Peyer's patch (tissue), 4 donors: Measurements from ENCODE around the gene CALN1. TPM values are rescaled to one million over a fixed set of nuclear protein-coding genes. Genes with fewer than 3 reads are reported as not detected.

Source experiments
- DNase-seq, 3 donors: peaks; one replicate each; pipeline ENCODE4 v3.0.0-alpha.2; 2017 to 2019
- H3K27ac ChIP-seq, 4 donors: fragments of 200-600 bp; sonication (generic); one replicate each; pipeline ENCODE4 v1.5.1; 2016 to 2019
- H3K27me3 ChIP-seq, 2 donors: fragments of 200-600 bp; sonication (generic); one replicate each; pipeline ENCODE4 v1.5.1; 2019
- H3K36me3 ChIP-seq, 3 donors: fragments of 200-600 bp; sonication (generic); one replicate each; pipeline ENCODE4 v1.5.1; 2016 to 2019
- H3K4me1 ChIP-seq, 4 donors: fragments of 200-600 bp; sonication (generic); one replicate each; pipeline ENCODE4 v1.5.1; 2016 to 2019
- H3K4me3 ChIP-seq, 4 donors: fragments of 200-600 bp; sonication (generic); 1 replicate in 3 of 4; 2 replicates in 1 of 4; pipeline ENCODE4 v1.5.1; 2016 to 2019; ENCODE audit warnings: mild to moderate bottlenecking in 1 of 4
- H3K9me3 ChIP-seq, 4 donors: fragments of 200-600 bp; sonication (generic); one replicate each; pipeline ENCODE4 v1.5.1; 2016 to 2019; ENCODE audit warnings: mild to moderate bottlenecking in 1 of 4
- CTCF ChIP-seq, 6 experiments: fragments of 450-650 bp in 4 of 6; fragments of 200-600 bp in 2 of 6; sonication (generic) in 1 of 6; IDR thresholded peaks; one replicate each; pipeline ENCODE4 v1.5.1; 2017 to 2019; ENCODE audit warnings: antibody characterized with exemption in 6 of 6, mild to moderate bottlenecking in 3 of 6, moderate library complexity in 1 of 6
- POLR2A ChIP-seq, 2 donors: fragments of 450-650 bp; IDR thresholded peaks; one replicate each; pipeline ENCODE4 v1.5.1; 2017; ENCODE audit warnings: antibody characterized with exemption in 2 of 2, mild to moderate bottlenecking in 2 of 2, moderate library complexity in 2 of 2
- total RNA-seq, 4 donors: library from RNA; depleted of rRNA; stranded (reverse); fragments of >200 nt; gene quantifications; one replicate each; pipeline ENCODE4 v1.1.0, GENCODE V29; 2016

CALN1 gene
- total RNA-seq, 4 donors from 2014 or later, result 0.13 TPM; not detected in 3

- Histone ChIP-seq H3K27me3 (no peaks in the 10 kb centered on the region), H3K4me3 (no peak overlapping the region), H3K9me3 (peaks cover 0 to 4% (median 0%) of the 10 kb centered on the region in 4 donors), H3K27ac (no peak overlapping the region), H3K4me1 (no peaks in the 10 kb centered on the region), H3K36me3 (no peaks in the 10 kb centered on the region)
- TF ChIP-seq CTCF (IDR thresholded peaks at IDR 0.05) (no peak), POLR2A (IDR thresholded peaks at IDR 0.05) (no peak)
- DNase-seq, result no peak
Measured at GRCh38 chr7:71867626-71868025, 544.5 kb downstream of the CALN1 start.

DNA sequence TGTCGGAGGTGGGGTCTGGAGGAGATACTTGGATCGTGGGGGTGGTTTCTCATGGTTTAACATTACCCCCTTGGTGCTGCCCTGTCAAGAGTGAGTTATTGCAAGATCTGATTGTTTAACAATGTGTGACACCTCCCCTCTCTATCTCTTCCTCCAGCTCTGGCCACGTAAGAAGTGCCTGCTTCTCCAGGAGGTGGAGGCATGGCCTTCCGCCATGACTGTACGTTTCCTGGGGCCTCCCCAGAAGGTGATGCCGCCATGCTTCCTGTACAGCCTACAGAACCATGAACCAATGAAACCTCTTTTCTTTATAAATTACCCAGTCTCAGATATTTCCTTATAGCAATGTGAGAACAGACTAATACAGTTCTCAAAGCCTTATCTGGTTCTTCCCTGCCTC is 547.0 kb downstream of the CALN1 start:
- no peak for DNase-seq
- Histone ChIP-seq H3K36me3 (no peaks in the 10 kb centered on the region), H3K4me3 (no peak overlapping the region), H3K9me3 (peaks cover 0 to 4% (median 0%) of the 10 kb centered on the region in 4 donors), H3K27me3 (no peaks in the 10 kb centered on the region), H3K4me1 (no peaks in the 10 kb centered on the region), H3K27ac (no peak overlapping the region)
- no peak for TF ChIP-seq POLR2A (IDR thresholded peaks at IDR 0.05)
- no peak for TF ChIP-seq CTCF (IDR thresholded peaks at IDR 0.05)

- TF ChIP-seq CTCF (IDR thresholded peaks at IDR 0.05) (no peak), POLR2A (IDR thresholded peaks at IDR 0.05) (no peak)
- no peak for DNase-seq
- no peak overlapping the region for H3K27ac ChIP-seq
- H3K9me3 ChIP-seq, result peaks cover 0 to 4% (median 0%) of the 10 kb centered on the region in 4 donors
- no peaks in the 10 kb centered on the region for H3K36me3 ChIP-seq
- H3K4me3 ChIP-seq, result no peak overlapping the region
- no peaks in the 10 kb centered on the region for H3K27me3 ChIP-seq
- no peaks in the 10 kb centered on the region for H3K4me1 ChIP-seq
Measured at GRCh38 chr7:71864130-71864529, 548.0 kb downstream of the CALN1 start.

GRCh38 chr7:71860572-71860971 is 551.6 kb downstream of the CALN1 start:
- H3K27me3 ChIP-seq, result no peaks in the 10 kb centered on the region
- H3K4me1 ChIP-seq, result no peaks in the 10 kb centered on the region
- no peak overlapping the region for H3K27ac ChIP-seq
- no peak for DNase-seq
- no peak for TF ChIP-seq CTCF (IDR thresholded peaks at IDR 0.05)
- TF ChIP-seq POLR2A (IDR thresholded peaks at IDR 0.05), result no peak
- H3K9me3 ChIP-seq, result peaks cover 0 to 4% (median 0%) of the 10 kb centered on the region in 4 donors
- no peak overlapping the region for H3K4me3 ChIP-seq
- H3K36me3 ChIP-seq, result no peaks in the 10 kb centered on the region

GRCh38 chr7:71857338-71857737 is 554.8 kb downstream of the CALN1 start:
- H3K9me3 ChIP-seq, result no peaks in the 10 kb centered on the region
- no peak for TF ChIP-seq CTCF (IDR thresholded peaks at IDR 0.05)
- no peak for TF ChIP-seq POLR2A (IDR thresholded peaks at IDR 0.05)

More at GRCh38 chr7:71857338-71857737, 554.8 kb downstream of the CALN1 start:
- Histone ChIP-seq H3K27me3 (no peaks in the 10 kb centered on the region), H3K27ac (no peak overlapping the region), H3K4me3 (no peak overlapping the region), H3K36me3 (no peaks in the 10 kb centered on the region), H3K4me1 (no peaks in the 10 kb centered on the region)
- DNase-seq, result no peak
